ENCODE measurements around the gene BRSK2. TPM values are rescaled to one million over a fixed set of nuclear protein-coding genes. Genes with fewer than 3 reads are reported as not detected.

The BRSK2 gene
- total RNA-seq, 6 experiments from 2014 or later, result 0.14 to 0.99 (median 0.47) TPM; not detected in 1

DNA sequence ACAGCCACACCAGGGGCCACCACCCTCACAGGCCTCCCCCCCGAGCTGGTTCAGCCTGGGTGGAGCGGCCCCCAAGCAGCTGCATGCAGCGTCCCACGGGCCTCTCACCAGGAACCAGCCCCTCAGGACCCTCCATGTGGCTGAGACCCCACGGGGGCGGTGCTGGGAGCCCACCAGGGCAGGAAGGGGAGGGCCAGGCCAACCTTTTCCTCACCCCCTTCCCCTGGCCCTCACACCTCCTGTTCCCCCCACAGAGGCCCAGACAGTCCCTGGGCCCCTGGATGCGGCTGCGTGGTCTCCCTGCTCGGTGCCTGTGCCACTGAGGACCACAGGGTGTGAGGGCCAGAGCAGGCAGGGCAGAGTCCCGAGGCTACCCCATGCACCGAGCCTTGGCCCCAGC, 50.3 kb downstream of the BRSK2 start:
- TF ChIP-seq, protein P1, sequence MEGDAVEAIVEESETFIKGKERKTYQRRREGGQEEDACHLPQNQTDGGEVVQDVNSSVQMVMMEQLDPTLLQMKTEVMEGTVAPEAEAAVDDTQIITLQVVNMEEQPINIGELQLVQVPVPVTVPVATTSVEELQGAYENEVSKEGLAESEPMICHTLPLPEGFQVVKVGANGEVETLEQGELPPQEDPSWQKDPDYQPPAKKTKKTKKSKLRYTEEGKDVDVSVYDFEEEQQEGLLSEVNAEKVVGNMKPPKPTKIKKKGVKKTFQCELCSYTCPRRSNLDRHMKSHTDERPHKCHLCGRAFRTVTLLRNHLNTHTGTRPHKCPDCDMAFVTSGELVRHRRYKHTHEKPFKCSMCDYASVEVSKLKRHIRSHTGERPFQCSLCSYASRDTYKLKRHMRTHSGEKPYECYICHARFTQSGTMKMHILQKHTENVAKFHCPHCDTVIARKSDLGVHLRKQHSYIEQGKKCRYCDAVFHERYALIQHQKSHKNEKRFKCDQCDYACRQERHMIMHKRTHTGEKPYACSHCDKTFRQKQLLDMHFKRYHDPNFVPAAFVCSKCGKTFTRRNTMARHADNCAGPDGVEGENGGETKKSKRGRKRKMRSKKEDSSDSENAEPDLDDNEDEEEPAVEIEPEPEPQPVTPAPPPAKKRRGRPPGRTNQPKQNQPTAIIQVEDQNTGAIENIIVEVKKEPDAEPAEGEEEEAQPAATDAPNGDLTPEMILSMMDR (IDR thresholded peaks at IDR 0.05), result no peak
- H3K27me3 Mint-ChIP-seq (ENCODE audit: insufficient read depth), result no peaks in the 10 kb centered on the region; the same call in 1 of the 2 replicates
- H3K4me1 Mint-ChIP-seq (ENCODE audit: low read depth), result no peaks in the 10 kb centered on the region
- H3K27ac Mint-ChIP-seq, result no peak overlapping the region
- no peaks in the 10 kb centered on the region for H3K9me3 Mint-ChIP-seq
- no peaks in the 10 kb centered on the region for H3K36me3 Mint-ChIP-seq (ENCODE audit: low read depth)
- DNase-seq, result no peak
- H3K4me3 Mint-ChIP-seq, result no peak overlapping the region

DNA sequence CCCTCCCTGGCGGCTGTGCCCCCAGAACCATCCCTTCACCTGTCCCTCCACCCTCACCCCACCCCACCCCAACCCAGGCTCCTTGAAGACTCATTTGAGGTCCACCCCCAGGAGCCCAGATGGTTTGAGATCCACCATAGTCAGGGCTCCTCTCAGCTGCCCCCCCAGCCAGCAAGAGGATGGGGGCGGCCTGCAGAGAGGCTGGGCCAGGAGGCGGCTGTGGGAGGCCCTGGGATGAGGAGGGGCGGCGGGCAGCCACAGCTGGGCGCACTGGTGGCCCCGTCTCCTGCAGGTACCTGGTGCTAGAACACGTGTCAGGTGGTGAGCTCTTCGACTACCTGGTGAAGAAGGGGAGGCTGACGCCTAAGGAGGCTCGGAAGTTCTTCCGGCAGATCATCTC, 50.8 kb downstream of the BRSK2 start:
- H3K27me3 Mint-ChIP-seq (ENCODE audit: insufficient read depth), result no peaks in the 10 kb centered on the region; the same call in 1 of the 2 replicates
- no peaks in the 10 kb centered on the region for H3K36me3 Mint-ChIP-seq (ENCODE audit: low read depth)
- H3K4me1 Mint-ChIP-seq (ENCODE audit: low read depth), result no peaks in the 10 kb centered on the region
- H3K9me3 Mint-ChIP-seq, result no peaks in the 10 kb centered on the region
- no peak for DNase-seq
- TF ChIP-seq, protein P1 (IDR thresholded peaks at IDR 0.05), result no peak
- H3K27ac Mint-ChIP-seq, result no peak overlapping the region
- no peak overlapping the region for H3K4me3 Mint-ChIP-seq

DNA sequence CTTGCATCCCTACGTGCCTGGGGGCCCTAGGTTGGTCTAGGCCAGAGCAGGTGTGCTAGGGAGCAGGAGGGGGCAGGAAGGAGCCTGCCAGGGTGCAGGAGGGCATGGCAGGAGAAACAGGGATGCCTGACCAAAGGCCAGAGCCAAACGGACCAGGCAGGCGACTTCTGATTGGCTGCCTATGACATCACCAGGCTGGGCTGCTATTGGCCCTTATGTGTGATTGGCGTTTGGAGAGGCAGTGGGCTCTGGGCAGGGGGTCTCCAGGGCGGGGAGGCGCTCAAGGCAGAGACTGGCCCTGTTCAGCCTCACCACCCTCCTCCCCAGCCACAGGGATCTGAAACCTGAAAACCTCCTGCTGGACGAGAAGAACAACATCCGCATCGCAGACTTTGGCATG, 52.4 kb downstream of the BRSK2 start:
- no peak overlapping the region for H3K27ac Mint-ChIP-seq

DNA sequence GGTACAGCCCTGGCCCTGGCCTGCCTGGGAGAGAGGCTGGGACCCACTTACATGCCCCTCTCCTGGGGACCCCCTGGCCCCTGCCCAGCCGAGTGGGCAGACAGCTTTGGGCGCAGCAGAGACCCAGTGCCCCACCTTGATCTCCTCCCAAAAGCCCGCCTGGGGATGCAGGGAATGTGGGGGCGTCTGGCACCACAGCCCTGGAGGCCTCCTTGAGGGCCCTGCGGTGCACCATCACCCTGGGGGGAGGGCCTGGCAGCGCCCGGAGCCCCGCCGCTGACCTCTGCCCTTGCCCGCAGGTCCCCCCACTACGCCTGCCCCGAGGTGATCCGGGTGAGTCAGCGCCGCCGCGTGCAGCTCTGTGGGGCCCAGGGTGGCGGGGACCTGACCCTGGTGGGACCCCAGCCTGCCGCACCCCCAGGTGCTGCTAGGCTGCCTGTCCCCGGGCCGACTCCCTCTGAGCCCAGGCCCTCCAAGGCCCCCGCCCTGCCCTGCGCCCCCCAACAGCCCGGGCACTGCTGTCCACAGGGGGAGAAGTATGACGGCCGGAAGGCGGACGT, 53.2 kb downstream of the BRSK2 start:
- H3K4me3 Mint-ChIP-seq, result no peak overlapping the region
- H3K4me1 Mint-ChIP-seq (ENCODE audit: low read depth), result no peaks in the 10 kb centered on the region
- H3K36me3 Mint-ChIP-seq (ENCODE audit: low read depth), result no peaks in the 10 kb centered on the region
- no peaks in the 10 kb centered on the region for H3K9me3 Mint-ChIP-seq
- no peak for DNase-seq
- TF ChIP-seq, protein P1 (IDR thresholded peaks at IDR 0.05), result no peak
- no peak overlapping the region for H3K27ac Mint-ChIP-seq
- peaks cover 1% of the 10 kb centered on the region for H3K27me3 Mint-ChIP-seq (ENCODE audit: insufficient read depth)

More for the DNA sequence above, 52.4 kb downstream of the BRSK2 start:
- Mint-ChIP-seq H3K27me3 (ENCODE audit: insufficient read depth) (no peaks in the 10 kb centered on the region; the same call in 1 of the 2 replicates), H3K9me3 (no peaks in the 10 kb centered on the region), H3K36me3 (ENCODE audit: low read depth) (no peaks in the 10 kb centered on the region), H3K4me1 (ENCODE audit: low read depth) (no peaks in the 10 kb centered on the region), H3K4me3 (no peak overlapping the region)
- TF ChIP-seq, protein P1 (IDR thresholded peaks at IDR 0.05), result no peak
- no peak for DNase-seq

DNA sequence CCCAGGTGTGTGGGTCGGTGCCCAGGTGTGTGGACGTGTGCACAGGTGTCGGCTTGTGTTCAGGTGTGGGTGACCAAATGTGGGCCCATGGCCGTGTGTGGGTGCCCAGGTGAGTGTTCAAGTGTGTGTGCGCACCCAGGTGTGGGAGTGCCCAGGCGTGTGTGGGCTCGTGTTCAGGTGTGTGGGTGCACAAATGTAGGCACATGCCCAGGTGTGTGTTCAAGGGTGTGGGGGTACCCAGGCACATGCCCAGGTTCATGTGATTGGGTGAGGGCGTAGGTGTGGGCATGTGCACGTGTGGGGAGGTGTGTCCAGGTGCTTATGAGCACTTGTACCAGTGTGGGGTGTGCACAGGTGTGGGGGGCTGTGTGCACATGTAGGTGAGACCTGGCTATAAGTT, 54.0 kb downstream of the BRSK2 start:
- no peak overlapping the region for H3K27ac Mint-ChIP-seq
- H3K36me3 Mint-ChIP-seq (ENCODE audit: low read depth), result no peaks in the 10 kb centered on the region
- no peaks in the 10 kb centered on the region for H3K9me3 Mint-ChIP-seq
- DNase-seq, result no peak
- H3K27me3 Mint-ChIP-seq (ENCODE audit: insufficient read depth), result peaks cover 1% of the 10 kb centered on the region
- TF ChIP-seq, protein P1 (IDR thresholded peaks at IDR 0.05), result no peak
- no peaks in the 10 kb centered on the region for H3K4me1 Mint-ChIP-seq (ENCODE audit: low read depth)
- no peak overlapping the region for H3K4me3 Mint-ChIP-seq
